ENCODE results near the gene KCNF1. TPM values are rescaled to one million over a fixed set of nuclear protein-coding genes. Genes with fewer than 3 reads are reported as not detected.

The KCNF1 gene
- total and polyA plus RNA-seq, 10 of the 15 experiments (the other 5 are each of a cell fraction or from before 2014, with no cell fraction given) = not detected

GRCh38 chr2:10949835-10950234 lies 38.1 kb downstream of the KCNF1 start:
- H3K4me3 ChIP-seq = no peak overlapping the region
- DNase-seq (ENCODE audit: low read depth, low spot score) = no peak
- no peak for FAIRE-seq
- H3K4me2 ChIP-seq (ENCODE audit: control insufficient read depth, insufficient read depth) = no peak overlapping the region
- H3K79me2 ChIP-seq (ENCODE audit: control insufficient read depth, insufficient read depth, low read length) = no peaks in the 10 kb centered on the region
- ChIA-PET RAD21 (ENCODE audit: unreplicated experiment) (no interaction called here), CTCF (no interaction called here), SMC1A (ENCODE audit: uncharacterized antibody, unreplicated experiment) (no interaction called here), POLR2A (no interaction called here)
- no peak for ATAC-seq
- H3K4me1 ChIP-seq (ENCODE audit: control insufficient read depth, insufficient read depth, low read length) = no peaks in the 10 kb centered on the region
- H3K9ac ChIP-seq (ENCODE audit: control insufficient read depth, insufficient read depth, low read length) = no peak overlapping the region
- H3K27me3 ChIP-seq (replicated peaks in 1 of 2; ENCODE audit: control insufficient read depth in 2 of 2, insufficient read depth in 2 of 2, low read length in 1 of 2) = no peaks in the 10 kb centered on the region
- no peaks in the 10 kb centered on the region for H4K20me1 ChIP-seq (ENCODE audit: control insufficient read depth, insufficient read depth)
- no peaks in the 10 kb centered on the region; the same call in 2 of the 3 replicates for H3K9me3 ChIP-seq (replicated peaks; ENCODE audit: control insufficient read depth, insufficient read depth, low read length)
- no peak overlapping the region for H3K27ac ChIP-seq (ENCODE audit: control insufficient read depth, insufficient read depth)
- TF ChIP-seq JUND (IDR thresholded peaks at IDR 0.05; ENCODE audit: low read depth, low read length) (no peak), KLF5 (IDR thresholded peaks at IDR 0.05; ENCODE audit: partially characterized antibody) (no peak), CBFB (IDR thresholded peaks at IDR 0.05; ENCODE audit: low read depth) (no peak), CEBPB (IDR thresholded peaks at IDR 0.05; ENCODE audit: borderline replicate concordance in 1 of 2, low read depth in 2 of 2, low read length in 2 of 2) (no peak), BCL3 (IDR thresholded peaks at IDR 0.05; ENCODE audit: borderline replicate concordance, insufficient read depth, low read depth, low read length, poor library complexity, severe bottlenecking) (no peak), NFIC (IDR thresholded peaks at IDR 0.05; ENCODE audit: low read depth, low read length) (no peak), SMC3 (IDR thresholded peaks at IDR 0.05; ENCODE audit: borderline replicate concordance, low read length) (no peak), ZSCAN29 (IDR thresholded peaks at IDR 0.05) (no peak), ZBED1 (IDR thresholded peaks at IDR 0.05; ENCODE audit: borderline replicate concordance) (no peak), GATAD2B (conservative IDR thresholded peaks at IDR 0.05; ENCODE audit: low read depth) (no peak), PAX5 (IDR thresholded peaks at IDR 0.05; ENCODE audit: borderline replicate concordance, low read depth, low read length) (no peak), ZNF217 (IDR thresholded peaks at IDR 0.05) (no peak), TAF1 (IDR thresholded peaks at IDR 0.05; ENCODE audit: borderline replicate concordance, low read depth, low read length) (no peak)
- H3K36me3 ChIP-seq (ENCODE audit: control insufficient read depth in 2 of 2, insufficient read depth in 2 of 2, low read length in 1 of 2) = no peaks in the 10 kb centered on the region
- H2AFZ ChIP-seq (ENCODE audit: control insufficient read depth, low read depth, low read length) = no peak overlapping the region
- intact Hi-C loops (cut with micrococcal nuclease; ENCODE audit: unreplicated experiment) (no loop called here), in situ Hi-C loops (cut with MboI) (no loop called here)
- 5% methylated on average over 1 of the region's 1 CpG for WGBS (ENCODE audit: insufficient coverage, insufficient replicate concordance, low lambda C conversion rate, missing lambda C conversion rate)
- BruUV-seq (replicated peaks) = no TSS peak
